Fibroblast of skin of right quadriceps (primary cell): ENCODE results near the gene DNM1L.
A peak's percentile ranks its signal among the peaks of the same experiment; 100 is the strongest.

ENCODE experiments used
- DNase-seq: peaks from one replicate; pipeline ENCODE4 v3.0.0-alpha.2; 2013

DNM1L gene

GRCh38 chr12:32679091-32679919, at the start of gene DNM1L:
TSS of gene DNM1L (plus strand) at chr12:32679301. CDS start at chr12:32679364, 63 bp downstream.
- DNase-seq, result peak; percentile 96

- DNase-seq, result no peak
These were observed 37.7 kb upstream of the DNM1L start for GRCh38 chr12:32641287-32641901.

GRCh38 chr12:32644431-32644830, 34.7 kb upstream of the DNM1L start:
- DNase-seq, result no peak

GRCh38 chr12:32647275-32647674, 31.8 kb upstream of the DNM1L start:
- DNase-seq, result no peak

GRCh38 chr12:32650508-32650907, 28.6 kb upstream of the DNM1L start:
- no peak for DNase-seq

- DNase-seq, result no peak
These were observed 27.7 kb upstream of the DNM1L start for GRCh38 chr12:32651151-32651955.

GRCh38 chr12:32651956-32652210, 27.2 kb upstream of the DNM1L start:
- no peak for DNase-seq

- no peak for DNase-seq
These were observed 19.1 kb upstream of the DNM1L start for GRCh38 chr12:32659908-32660440.

- DNase-seq, result no peak
These were observed 17.4 kb upstream of the DNM1L start for GRCh38 chr12:32661706-32662105.

- no peak for DNase-seq
These were observed 16.4 kb upstream of the DNM1L start for GRCh38 chr12:32662665-32663064.

GRCh38 chr12:32666018-32666417, 13.1 kb upstream of the DNM1L start:
- DNase-seq, result no peak

- no peak for DNase-seq
These were observed 9.5 kb upstream of the DNM1L start for GRCh38 chr12:32669584-32669983.

GRCh38 chr12:32671930-32672780, 6.9 kb upstream of the DNM1L start:
- peak; percentile 83 for DNase-seq

GRCh38 chr12:32679920-32680237, 778 bp downstream of the DNM1L start:
- no peak for DNase-seq

- no peak for DNase-seq
These were observed 1.7 kb downstream of the DNM1L start for GRCh38 chr12:32680787-32681186.

- DNase-seq, result no peak
These were observed 2.2 kb downstream of the DNM1L start for GRCh38 chr12:32681272-32681671.

- DNase-seq, result no peak
These were observed 7.2 kb downstream of the DNM1L start for GRCh38 chr12:32686340-32686739.

GRCh38 chr12:32688786-32689185, 9.7 kb downstream of the DNM1L start:
- no peak for DNase-seq

GRCh38 chr12:32690927-32691326, 11.8 kb downstream of the DNM1L start:
- DNase-seq, result no peak

- DNase-seq, result no peak
These were observed 13.3 kb downstream of the DNM1L start for GRCh38 chr12:32692358-32692757.

- DNase-seq, result no peak
These were observed 13.9 kb downstream of the DNM1L start for GRCh38 chr12:32693036-32693435.

- no peak for DNase-seq
These were observed 16.7 kb downstream of the DNM1L start for GRCh38 chr12:32695787-32696186.

- no peak for DNase-seq
These were observed 18.3 kb downstream of the DNM1L start for GRCh38 chr12:32697445-32697844.
